Retinal pigment epithelial cell (primary cell): Measurements from ENCODE around the gene EFHC2.

Experiments
- DNase-seq: peaks from one replicate; pipeline ENCODE4 v3.0.0-alpha.2; 2010; ENCODE audit warnings: low read depth
- H3K4me3 ChIP-seq: 2 replicates; pipeline ENCODE4 v1.5.1; 2011; ENCODE audit warnings: mild to moderate bottlenecking, low read length, control low read depth, moderate library complexity
- CTCF ChIP-seq: conservative IDR thresholded peaks from 2 replicates; pipeline ENCODE4 v1.5.1; 2011; ENCODE audit warnings: low read depth, low read length, control low read depth, inconsistent platforms

The EFHC2 gene

GRCh38 chrX:44152852-44153251, 190.6 kb downstream of the EFHC2 start:
- no peak overlapping the region for H3K4me3 ChIP-seq
- TF ChIP-seq CTCF = no peak
- DNase-seq = no peak

GRCh38 chrX:44147130-44147529, 196.3 kb downstream of the EFHC2 start:
- H3K4me3 ChIP-seq = no peak overlapping the region
- TF ChIP-seq CTCF = no peak
- no peak for DNase-seq

GRCh38 chrX:44144177-44144945, 199.1 kb downstream of the EFHC2 start:
- H3K4me3 ChIP-seq = no peak overlapping the region
- no peak for DNase-seq
- no peak for TF ChIP-seq CTCF

- no peak overlapping the region for H3K4me3 ChIP-seq
- no peak for TF ChIP-seq CTCF
- DNase-seq = no peak
Observed at GRCh38 chrX:44143061-44143602, 200.3 kb downstream of the EFHC2 start.

GRCh38 chrX:44130189-44130588, 213.3 kb downstream of the EFHC2 start:
- no peak for TF ChIP-seq CTCF
- DNase-seq = no peak
- no peak overlapping the region for H3K4me3 ChIP-seq

GRCh38 chrX:44113337-44113736, 230.1 kb downstream of the EFHC2 start:
- TF ChIP-seq CTCF = no peak
- H3K4me3 ChIP-seq = no peak overlapping the region
- no peak for DNase-seq

GRCh38 chrX:44106864-44107263, 236.6 kb downstream of the EFHC2 start:
- no peak overlapping the region for H3K4me3 ChIP-seq
- TF ChIP-seq CTCF = no peak
- DNase-seq = no peak
